Measurements from ENCODE around the gene TCAP. TPM values are rescaled to one million over a fixed set of nuclear protein-coding genes. Genes with fewer than 3 reads are reported as not detected.
A peak's percentile ranks its signal among the peaks of the same experiment; 100 is the strongest.

The TCAP gene
- total RNA-seq, 4 donors from 2014 or later: 0.25 to 3.6 (median 1.5) TPM

GRCh38 chr17:39653316-39653661, 11.9 kb upstream of the TCAP start:
- Histone ChIP-seq H3K4me3 (peak overlapping the region in 1 of 2 donors; percentile 36), H3K27ac (peak overlapping the region in 3 of 4 donors; percentile 54 to 71 (median 63)), H3K9me3 (no peaks in the 10 kb centered on the region), H3K4me1 (peaks cover 0 to 30% (median 0%) of the 10 kb centered on the region in 3 donors), H3K36me3 (peaks cover 0 to 45% of the 10 kb centered on the region in 2 donors), H3K27me3 (no peaks in the 10 kb centered on the region)
- no peak for ATAC-seq
- 74% methylated on average over 4 of the region's 12 CpGs; no CpG with 5 or more reads in 1 of the 2 donors for WGBS, 2 donors (ENCODE audit: low coverage in 1 of 2)
- TF ChIP-seq CTCF (IDR thresholded peaks at IDR 0.05) (no peak), EP300 (IDR thresholded peaks at IDR 0.05) (no peak), POLR2A (IDR thresholded peaks at IDR 0.05) (no peak), POLR2AphosphoS5 (IDR thresholded peaks at IDR 0.05) (no peak)

- Histone ChIP-seq H3K4me3 (peak overlapping the region in 1 of 2 donors; percentile 36), H3K27ac (peak overlapping the region in 3 of 4 donors; percentile 54 to 71 (median 63))
Measured at GRCh38 chr17:39653662-39654331, 11.4 kb upstream of the TCAP start.

GRCh38 chr17:39655105-39655504, 10.0 kb upstream of the TCAP start:
- Histone ChIP-seq H3K36me3 (peaks cover 0 to 63% of the 10 kb centered on the region in 2 donors), H3K4me1 (peaks cover 0 to 47% (median 3%) of the 10 kb centered on the region in 3 donors), H3K4me3 (no peak overlapping the region), H3K27ac (no peak overlapping the region), H3K9me3 (no peaks in the 10 kb centered on the region), H3K27me3 (no peaks in the 10 kb centered on the region)
- TF ChIP-seq CTCF (IDR thresholded peaks at IDR 0.05) (no peak), EP300 (IDR thresholded peaks at IDR 0.05) (no peak), POLR2A (IDR thresholded peaks at IDR 0.05) (no peak), POLR2AphosphoS5 (IDR thresholded peaks at IDR 0.05) (no peak)
- ATAC-seq: no peak
- WGBS, 2 donors (ENCODE audit: low coverage in 1 of 2): 92 to 93% methylated on average over 1 to 2 of the region's 2 CpGs

More at GRCh38 chr17:39653662-39654331, 11.4 kb upstream of the TCAP start:
- no peak for ATAC-seq
- TF ChIP-seq POLR2AphosphoS5 (IDR thresholded peaks at IDR 0.05) (no peak), POLR2A (IDR thresholded peaks at IDR 0.05) (no peak), CTCF (IDR thresholded peaks at IDR 0.05) (peak in 3 of 4 experiments; percentile 43 to 75 (median 51)), EP300 (IDR thresholded peaks at IDR 0.05) (no peak)
- 32 to 42% methylated on average over 4 to 7 of the region's 14 CpGs for WGBS, 2 donors (ENCODE audit: low coverage in 1 of 2)
- no peaks in the 10 kb centered on the region for H3K9me3 ChIP-seq
- peaks cover 0 to 35% (median 0%) of the 10 kb centered on the region in 3 donors for H3K4me1 ChIP-seq
- H3K27me3 ChIP-seq: no peaks in the 10 kb centered on the region
- peaks cover 0 to 50% of the 10 kb centered on the region in 2 donors for H3K36me3 ChIP-seq

GRCh38 chr17:39658346-39658745, 6.8 kb upstream of the TCAP start:
- H3K27ac ChIP-seq: peak overlapping the region in 3 of 4 donors; percentile 67 to 74 (median 72)

More at GRCh38 chr17:39658346-39658745, 6.8 kb upstream of the TCAP start:
- H3K4me1 ChIP-seq: peaks cover 0 to 58% (median 10%) of the 10 kb centered on the region in 3 donors
- H3K9me3 ChIP-seq: no peaks in the 10 kb centered on the region
- TF ChIP-seq CTCF (IDR thresholded peaks at IDR 0.05): no peak
- peaks cover 0 to 94% of the 10 kb centered on the region in 2 donors for H3K36me3 ChIP-seq
- H3K27me3 ChIP-seq: no peaks in the 10 kb centered on the region
- no peak overlapping the region for H3K4me3 ChIP-seq
- no peak for ATAC-seq
- WGBS, 2 donors (ENCODE audit: low coverage in 1 of 2): no CpG with 5 or more reads among the region's 11 CpGs

All from gastroesophageal sphincter (tissue), 4 donors.